Right lobe of liver (tissue), 6 donors: ENCODE results near the gene CCDC82. TPM values are rescaled to one million over a fixed set of nuclear protein-coding genes. Genes with fewer than 3 reads are reported as not detected.

ENCODE experiments used
- ATAC-seq, 4 donors: fragments of 200-7000 bp; cut with Tn5 transposase; one replicate each; pipeline ENCODE4 v1.9.1; 2020; ENCODE audit warnings: mild to moderate bottlenecking in 4 of 4, moderate library complexity in 4 of 4
- DNase-seq, 3 donors: peaks; one replicate each; pipeline ENCODE4 v3.0.0-alpha.2; 2020
- H3K27ac ChIP-seq, 3 donors: fragments of 200-600 bp; one replicate each; pipeline ENCODE4 v1.8.0; 2022
- H3K27me3 ChIP-seq, 2 donors: fragments of 200-600 bp; one replicate each; pipeline ENCODE4 v1.8.0; 2022
- H3K36me3 ChIP-seq, 4 donors: fragments of 200-600 bp; sonication (generic) in 1 of 4; one replicate each; pipeline versions ENCODE4 v1.5.1 to v1.8.0; 2017 to 2022; ENCODE audit warnings: control low read depth in 1 of 4
- H3K4me1 ChIP-seq, 4 donors: fragments of 200-600 bp; sonication (generic) in 1 of 4; one replicate each; pipeline versions ENCODE4 v1.5.1 to v1.8.0; 2017 to 2022; ENCODE audit warnings: control low read depth in 1 of 4
- H3K4me3 ChIP-seq, 3 donors: fragments of 200-600 bp; one replicate each; pipeline ENCODE4 v1.8.0; 2022
- H3K9me3 ChIP-seq, 4 donors: fragments of 200-600 bp; sonication (generic) in 1 of 4; one replicate each; pipeline versions ENCODE4 v1.5.1 to v1.8.0; 2017 to 2022; ENCODE audit warnings: control low read depth in 1 of 4
- POLR2A ChIP-seq: fragments of 450-650 bp; IDR thresholded peaks from one replicate; pipeline ENCODE4 v1.6.1; 2017; ENCODE audit warnings: antibody characterized with exemption, mild to moderate bottlenecking
- WGBS: methylation state at CpG from one replicate; pipeline ENCODE4 v1.1.6; 2018; ENCODE audit warnings: low coverage, low lambda C conversion rate; ENCODE audit not compliant: insufficient coverage; ENCODE audit errors: missing lambda C conversion rate; 5-methylcytosine and 5-hydroxymethylcytosine counted together
- intact Hi-C, 2 donors: fragments of 100-400 bp; cut with DNase I; formaldehyde crosslinking; loops; one replicate each; pipeline versions ENCODE4 v1.11.2 to v1.14.1; 2022
- total RNA-seq, 6 experiments: library from RNA; depleted of rRNA in 2 of 6; stranded (reverse); fragments of >200 nt in 2 of 6; fragmentation: NEBNext Ultra II Directional in 3 of 6; extraction: Animal tissue kit (Norgen Biotek cat#: 25700) in 3 of 6; gene quantifications; one replicate each; pipeline versions ENCODE4 v1.1.0 to v1.2.4, GENCODE V29; 2016 to 2023
- TF ChIP-seq, protein P1 (sequence below), 4 donors: fragments of 200-600 bp in 3 of 4; fragments of 450-650 bp in 1 of 4; IDR thresholded peaks; one replicate each; pipeline versions ENCODE4 v1.5.1 to v1.8.0; 2016 to 2022; ENCODE audit warnings: antibody characterized with exemption in 4 of 4, mild to moderate bottlenecking in 2 of 4
- donor health status: DM: no; HTN: yes; CAD: no.
- donor health status: DM: no; HTN: no; CAD: no.
- donor health status: DM: no; HTN: no; CAD: no.
- donor health status: DM: no; HTN: yes; CAD: no.
- donor health status: DM: no; HTN: yes; CAD: no.

CCDC82 gene
- total RNA-seq, 6 experiments from 2014 or later = 8.2 to 12.0 (median 9.6) TPM

DNA sequence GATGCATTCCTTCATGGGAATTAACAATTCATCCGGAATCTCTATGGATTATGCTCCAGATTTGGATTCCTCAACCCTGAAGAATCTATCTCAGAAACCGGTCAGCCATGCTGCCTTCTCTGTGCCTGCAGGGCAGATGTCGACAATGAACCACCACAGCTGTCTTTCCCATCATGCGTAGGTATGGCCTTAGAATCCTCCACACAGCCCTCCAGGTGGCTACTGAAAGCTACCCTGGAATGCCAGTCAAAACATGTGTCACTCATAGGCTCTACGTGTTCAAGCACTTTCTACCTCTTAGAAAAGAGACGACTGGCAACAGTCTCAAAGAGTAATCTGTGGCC lies 66.1 kb downstream of the CCDC82 start:
- DNase-seq (no peak), ATAC-seq (no peak)
- Histone ChIP-seq H3K36me3 (no peaks in the 10 kb centered on the region), H3K9me3 (no peaks in the 10 kb centered on the region), H3K27ac (no peak overlapping the region), H3K4me3 (no peak overlapping the region), H3K4me1 (no peaks in the 10 kb centered on the region), H3K27me3 (no peaks in the 10 kb centered on the region)
- TF ChIP-seq, protein P1, sequence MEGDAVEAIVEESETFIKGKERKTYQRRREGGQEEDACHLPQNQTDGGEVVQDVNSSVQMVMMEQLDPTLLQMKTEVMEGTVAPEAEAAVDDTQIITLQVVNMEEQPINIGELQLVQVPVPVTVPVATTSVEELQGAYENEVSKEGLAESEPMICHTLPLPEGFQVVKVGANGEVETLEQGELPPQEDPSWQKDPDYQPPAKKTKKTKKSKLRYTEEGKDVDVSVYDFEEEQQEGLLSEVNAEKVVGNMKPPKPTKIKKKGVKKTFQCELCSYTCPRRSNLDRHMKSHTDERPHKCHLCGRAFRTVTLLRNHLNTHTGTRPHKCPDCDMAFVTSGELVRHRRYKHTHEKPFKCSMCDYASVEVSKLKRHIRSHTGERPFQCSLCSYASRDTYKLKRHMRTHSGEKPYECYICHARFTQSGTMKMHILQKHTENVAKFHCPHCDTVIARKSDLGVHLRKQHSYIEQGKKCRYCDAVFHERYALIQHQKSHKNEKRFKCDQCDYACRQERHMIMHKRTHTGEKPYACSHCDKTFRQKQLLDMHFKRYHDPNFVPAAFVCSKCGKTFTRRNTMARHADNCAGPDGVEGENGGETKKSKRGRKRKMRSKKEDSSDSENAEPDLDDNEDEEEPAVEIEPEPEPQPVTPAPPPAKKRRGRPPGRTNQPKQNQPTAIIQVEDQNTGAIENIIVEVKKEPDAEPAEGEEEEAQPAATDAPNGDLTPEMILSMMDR (IDR thresholded peaks at IDR 0.05) = no peak
- no peak for TF ChIP-seq POLR2A
- intact Hi-C loops = no loop called here
- 86% methylated on average over 4 of the region's 6 CpGs for WGBS

DNA sequence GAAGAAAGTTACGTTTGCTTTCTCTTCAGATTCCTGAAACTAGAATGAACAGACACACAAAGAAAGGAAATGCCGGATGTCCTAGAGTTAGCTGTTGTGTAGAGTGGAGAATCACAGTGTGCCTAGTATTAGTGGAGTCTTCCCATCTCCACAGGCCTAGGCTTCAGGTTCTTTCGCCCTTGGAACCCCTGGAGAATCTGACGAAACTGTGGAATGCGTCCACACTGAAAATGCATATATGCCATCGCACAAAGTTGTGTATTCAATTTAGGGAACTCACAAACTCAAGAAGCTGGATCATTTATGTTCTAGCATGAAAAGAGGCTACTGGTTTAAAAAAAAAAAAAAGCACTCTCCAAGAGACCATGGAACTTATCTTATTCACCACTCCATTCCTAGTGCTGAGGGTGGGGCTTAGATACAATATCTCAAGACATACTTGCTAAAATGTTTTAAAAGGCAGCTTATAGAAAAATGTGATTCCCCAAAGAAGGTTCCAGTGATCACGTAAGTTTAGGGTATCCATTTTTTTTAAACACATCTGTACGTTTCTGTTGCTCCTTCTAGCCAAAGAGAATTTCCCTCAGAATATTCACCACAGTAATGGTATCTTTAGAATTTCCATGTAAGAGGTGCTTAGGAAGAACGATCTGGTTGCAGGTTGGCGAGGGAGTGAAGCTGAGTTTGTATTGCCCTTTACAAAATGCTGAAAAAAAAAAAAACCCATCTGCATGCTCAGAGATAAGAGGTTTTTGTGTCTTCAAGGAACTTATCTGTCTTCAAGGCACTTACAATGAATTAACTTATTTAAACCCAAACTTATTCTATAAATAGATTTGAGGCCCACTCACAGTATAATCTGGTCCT lies 66.7 kb downstream of the CCDC82 start:
- H3K4me1 ChIP-seq = no peaks in the 10 kb centered on the region
- intact Hi-C loops = no loop called here

DNA sequence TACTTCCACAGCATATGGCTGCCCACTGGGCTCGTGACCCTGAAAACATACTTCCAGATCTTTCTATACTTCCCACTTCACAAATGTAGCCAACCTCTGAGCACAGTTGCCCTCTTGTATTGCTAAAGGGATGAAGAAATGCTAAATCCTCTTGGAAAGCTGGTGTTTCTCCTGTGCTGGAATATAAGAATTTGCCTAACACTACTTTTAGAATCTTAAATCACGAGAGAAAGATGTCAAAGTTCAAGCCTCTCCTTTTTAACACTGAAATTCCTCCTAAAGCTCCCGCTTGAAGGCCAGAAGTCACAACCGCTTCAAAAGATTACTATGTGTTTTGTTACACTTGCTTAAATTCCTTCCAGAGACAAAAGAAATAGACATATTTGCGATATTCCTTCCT lies 68.6 kb downstream of the CCDC82 start:
- no peak for ATAC-seq
- intact Hi-C loops = no loop called here
- no peak overlapping the region for H3K27ac ChIP-seq
- TF ChIP-seq, protein P1 (IDR thresholded peaks at IDR 0.05) = no peak
- no peak for TF ChIP-seq POLR2A
- H3K36me3 ChIP-seq = no peaks in the 10 kb centered on the region
- H3K4me1 ChIP-seq = peaks cover 0 to 3% (median 0%) of the 10 kb centered on the region in 4 donors
- H3K27me3 ChIP-seq = no peaks in the 10 kb centered on the region
- 82% methylated on average over 5 of the region's 5 CpGs for WGBS
- DNase-seq = no peak
- H3K4me3 ChIP-seq = no peak overlapping the region
- no peaks in the 10 kb centered on the region for H3K9me3 ChIP-seq

More for the DNA sequence above, 66.7 kb downstream of the CCDC82 start:
- WGBS = 81% methylated on average over 8 of the region's 10 CpGs
- Histone ChIP-seq H3K4me3 (no peak overlapping the region), H3K27me3 (no peaks in the 10 kb centered on the region), H3K9me3 (no peaks in the 10 kb centered on the region), H3K36me3 (no peaks in the 10 kb centered on the region), H3K27ac (no peak overlapping the region)
- ATAC-seq (no peak), DNase-seq (no peak)
- no peak for TF ChIP-seq POLR2A
- TF ChIP-seq, protein P1 (IDR thresholded peaks at IDR 0.05) = no peak

DNA sequence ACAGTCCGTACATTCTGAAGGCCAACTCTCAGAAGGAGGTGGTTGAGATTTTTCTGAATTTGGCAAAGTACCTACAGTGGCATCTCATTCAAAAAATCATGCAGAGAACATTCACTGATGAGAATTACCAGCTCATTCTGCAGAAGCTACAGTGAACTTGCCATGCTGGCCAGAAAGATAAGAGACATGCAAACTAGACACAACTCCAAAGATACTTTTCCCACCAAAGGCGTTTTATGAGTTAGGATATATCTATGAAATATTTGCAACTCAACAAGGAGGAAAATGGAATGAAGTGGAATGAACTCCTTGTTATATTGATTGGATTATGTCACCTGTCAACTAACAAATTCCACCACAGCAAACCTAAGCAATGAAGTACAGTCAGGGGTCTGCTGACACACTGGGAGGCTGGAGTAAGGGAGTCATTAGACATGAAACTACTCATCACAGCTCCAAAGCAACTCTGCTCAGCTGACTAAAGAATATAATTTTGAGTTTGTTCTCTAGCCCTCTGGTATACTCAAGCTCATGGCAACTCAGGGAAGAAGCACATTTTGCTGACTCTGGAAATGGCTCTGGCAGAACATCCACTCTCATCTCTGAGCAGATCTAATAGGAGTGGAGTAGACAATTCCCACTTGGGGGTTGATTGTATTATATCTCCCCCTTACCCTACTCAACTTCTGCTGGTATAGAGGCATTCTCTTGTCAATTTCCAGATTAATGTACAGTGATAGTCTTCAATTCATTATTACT lies 69.6 kb downstream of the CCDC82 start:
- Histone ChIP-seq H3K27ac (no peak overlapping the region), H3K27me3 (no peaks in the 10 kb centered on the region), H3K4me3 (no peak overlapping the region), H3K36me3 (no peaks in the 10 kb centered on the region), H3K9me3 (no peaks in the 10 kb centered on the region), H3K4me1 (peaks cover 0 to 3% (median 0%) of the 10 kb centered on the region in 4 donors)
- WGBS = 59% methylated on average over 2 of the region's 2 CpGs
- DNase-seq (no peak), ATAC-seq (no peak)
- intact Hi-C loops = no loop called here
- TF ChIP-seq, protein P1 (IDR thresholded peaks at IDR 0.05) = no peak
- no peak for TF ChIP-seq POLR2A
